ENCODE data around the gene USP20.

DNA sequence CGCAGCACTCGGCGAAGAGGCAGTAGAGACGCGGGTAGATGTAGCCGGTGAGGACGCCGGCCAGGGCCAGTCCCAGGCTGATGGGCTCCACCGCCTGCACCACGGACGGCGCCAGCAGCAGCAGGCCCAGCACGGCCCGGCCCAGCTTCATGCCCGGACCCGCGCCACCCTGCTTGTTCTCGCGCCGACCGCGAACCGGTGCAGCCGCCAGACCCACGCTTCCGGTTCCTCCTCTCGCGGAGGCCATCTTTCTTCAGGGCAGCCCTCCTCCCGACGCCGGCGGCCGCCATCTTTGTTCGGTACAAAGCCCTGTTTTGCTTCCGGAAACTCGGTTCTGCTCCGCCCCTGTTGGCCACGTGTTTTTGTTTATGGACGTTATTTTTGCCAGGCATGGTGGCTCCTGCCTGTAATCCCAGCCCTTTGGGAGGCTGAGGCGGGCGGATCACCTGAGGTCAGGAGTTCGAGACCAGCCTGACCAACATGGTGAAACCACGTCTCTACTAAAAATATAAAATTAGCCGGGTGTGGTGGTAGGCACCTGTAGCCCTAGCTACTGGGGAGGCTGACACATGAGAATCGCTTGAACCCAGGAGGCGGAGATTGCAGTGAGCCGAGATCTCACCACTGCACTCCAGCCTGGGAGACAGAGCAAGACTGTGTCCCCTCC lies 11.2 kb upstream of the USP20 start, which contains the start of gene TOR1A:
- TF ChIP-seq, protein P1, sequence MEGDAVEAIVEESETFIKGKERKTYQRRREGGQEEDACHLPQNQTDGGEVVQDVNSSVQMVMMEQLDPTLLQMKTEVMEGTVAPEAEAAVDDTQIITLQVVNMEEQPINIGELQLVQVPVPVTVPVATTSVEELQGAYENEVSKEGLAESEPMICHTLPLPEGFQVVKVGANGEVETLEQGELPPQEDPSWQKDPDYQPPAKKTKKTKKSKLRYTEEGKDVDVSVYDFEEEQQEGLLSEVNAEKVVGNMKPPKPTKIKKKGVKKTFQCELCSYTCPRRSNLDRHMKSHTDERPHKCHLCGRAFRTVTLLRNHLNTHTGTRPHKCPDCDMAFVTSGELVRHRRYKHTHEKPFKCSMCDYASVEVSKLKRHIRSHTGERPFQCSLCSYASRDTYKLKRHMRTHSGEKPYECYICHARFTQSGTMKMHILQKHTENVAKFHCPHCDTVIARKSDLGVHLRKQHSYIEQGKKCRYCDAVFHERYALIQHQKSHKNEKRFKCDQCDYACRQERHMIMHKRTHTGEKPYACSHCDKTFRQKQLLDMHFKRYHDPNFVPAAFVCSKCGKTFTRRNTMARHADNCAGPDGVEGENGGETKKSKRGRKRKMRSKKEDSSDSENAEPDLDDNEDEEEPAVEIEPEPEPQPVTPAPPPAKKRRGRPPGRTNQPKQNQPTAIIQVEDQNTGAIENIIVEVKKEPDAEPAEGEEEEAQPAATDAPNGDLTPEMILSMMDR (conservative IDR thresholded peaks at IDR 0.05) = no peak
- TF ChIP-seq EZH2 (IDR thresholded peaks at IDR 0.05; ENCODE audit: low read depth) = no peak

Data from PC-9 (cell line).